Measurements from ENCODE around the gene CFAP206. TPM values are rescaled to one million over a fixed set of nuclear protein-coding genes. Genes with fewer than 3 reads are reported as not detected.

CFAP206 gene
- total and polyA plus RNA-seq, 5 donors from 2014 or later = not detected

GRCh38 chr6:87397656-87398055, 10.1 kb upstream of the CFAP206 start:
- H3K9me3 Mint-ChIP-seq = no peaks in the 10 kb centered on the region
- DNase-seq = no peak
- no peak overlapping the region for H3K4me3 ChIP-seq (ENCODE audit: low read depth, low read length)
- H3K4me3 Mint-ChIP-seq = no peak overlapping the region
- no peaks in the 10 kb centered on the region for H3K27me3 Mint-ChIP-seq
- no peak overlapping the region for H3K27ac ChIP-seq (ENCODE audit: insufficient read depth, low read length, poor library complexity, severe bottlenecking)
- H3K36me3 Mint-ChIP-seq = peaks cover 2% of the 10 kb centered on the region
- H3K4me1 ChIP-seq (ENCODE audit: control insufficient read depth, insufficient read depth, low read length, poor library complexity, severe bottlenecking) = no peaks in the 10 kb centered on the region
- H3K9me3 ChIP-seq (ENCODE audit: control insufficient read depth in 2 of 2, low read length in 2 of 2) = no peaks in the 10 kb centered on the region
- no peak for ATAC-seq (ENCODE audit: low read depth in 2 of 2)
- no peaks in the 10 kb centered on the region for H3K27me3 ChIP-seq (ENCODE audit: control insufficient read depth, insufficient read depth, low read length)
- H3K27ac Mint-ChIP-seq = no peak overlapping the region
- no peaks in the 10 kb centered on the region for H3K36me3 ChIP-seq (ENCODE audit: control insufficient read depth, insufficient read depth, low read length)
- peaks cover 0 to 2% (median 0%) of the 10 kb centered on the region in 4 donors for H3K4me1 Mint-ChIP-seq

GRCh38 chr6:87401832-87402231, 5.9 kb upstream of the CFAP206 start:
- H3K4me1 Mint-ChIP-seq = no peaks in the 10 kb centered on the region
- H3K9me3 Mint-ChIP-seq = no peaks in the 10 kb centered on the region
- no peak overlapping the region for H3K27ac Mint-ChIP-seq

DNA sequence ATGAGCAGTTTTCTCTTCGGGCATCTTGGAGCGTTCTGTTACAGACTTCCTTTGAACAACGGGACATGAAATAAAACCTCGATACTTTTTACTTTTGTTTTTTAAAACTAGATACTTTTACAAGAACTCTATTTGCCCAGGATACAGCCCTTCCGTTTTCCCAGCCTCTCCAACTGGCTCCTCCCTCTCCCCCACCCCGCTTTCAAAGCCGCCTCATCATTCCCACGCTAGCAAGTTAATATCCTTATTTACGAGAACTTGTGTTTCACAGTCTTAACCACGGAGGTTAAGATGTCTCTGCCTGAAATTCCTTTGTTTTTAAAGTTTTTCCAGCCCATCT, 241 bp upstream of the CFAP206 start:
- no peak for ATAC-seq (ENCODE audit: low read depth in 2 of 2)
- Mint-ChIP-seq H3K27me3 (peaks cover 30% of the 10 kb centered on the region), H3K9me3 (peaks cover 0 to 3% (median 0%) of the 10 kb centered on the region in 7 donors), H3K27ac (peak overlapping the region in 1 of 3 donors; percentile 79), H3K36me3 (no peaks in the 10 kb centered on the region), H3K4me3 (peak overlapping the region; percentile 87 to 95 (median 92)), H3K4me1 (peaks cover 0 to 13% (median 6%) of the 10 kb centered on the region in 4 donors)
- H3K27me3 ChIP-seq (ENCODE audit: control insufficient read depth, insufficient read depth, low read length) = peaks cover 9% of the 10 kb centered on the region
- H3K36me3 ChIP-seq (ENCODE audit: control insufficient read depth, insufficient read depth, low read length) = no peaks in the 10 kb centered on the region
- H3K4me3 ChIP-seq (ENCODE audit: low read depth, low read length) = peak overlapping the region; percentile 79
- H3K9me3 ChIP-seq (ENCODE audit: control insufficient read depth in 2 of 2, low read length in 2 of 2) = no peaks in the 10 kb centered on the region
- peak in 2 of 3 donors; percentile 3 to 13 for DNase-seq
- H3K4me1 ChIP-seq (ENCODE audit: control insufficient read depth, insufficient read depth, low read length, poor library complexity, severe bottlenecking) = peaks cover 11% of the 10 kb centered on the region
- H3K27ac ChIP-seq (ENCODE audit: insufficient read depth, low read length, poor library complexity, severe bottlenecking) = peak overlapping the region; percentile 51

More at GRCh38 chr6:87401832-87402231, 5.9 kb upstream of the CFAP206 start:
- H3K4me3 ChIP-seq (ENCODE audit: low read depth, low read length) = no peak overlapping the region
- H3K27me3 ChIP-seq (ENCODE audit: control insufficient read depth, insufficient read depth, low read length) = peaks cover 4% of the 10 kb centered on the region
- H3K4me3 Mint-ChIP-seq = no peak overlapping the region
- peaks cover 2% of the 10 kb centered on the region for H3K36me3 Mint-ChIP-seq
- H3K36me3 ChIP-seq (ENCODE audit: control insufficient read depth, insufficient read depth, low read length) = no peaks in the 10 kb centered on the region
- H3K4me1 ChIP-seq (ENCODE audit: control insufficient read depth, insufficient read depth, low read length, poor library complexity, severe bottlenecking) = no peaks in the 10 kb centered on the region
- H3K9me3 ChIP-seq (ENCODE audit: control insufficient read depth in 2 of 2, low read length in 2 of 2) = no peaks in the 10 kb centered on the region
- peaks cover 16% of the 10 kb centered on the region for H3K27me3 Mint-ChIP-seq
- no peak for ATAC-seq (ENCODE audit: low read depth in 2 of 2)
- no peak overlapping the region for H3K27ac ChIP-seq (ENCODE audit: insufficient read depth, low read length, poor library complexity, severe bottlenecking)
- no peak for DNase-seq

DNA sequence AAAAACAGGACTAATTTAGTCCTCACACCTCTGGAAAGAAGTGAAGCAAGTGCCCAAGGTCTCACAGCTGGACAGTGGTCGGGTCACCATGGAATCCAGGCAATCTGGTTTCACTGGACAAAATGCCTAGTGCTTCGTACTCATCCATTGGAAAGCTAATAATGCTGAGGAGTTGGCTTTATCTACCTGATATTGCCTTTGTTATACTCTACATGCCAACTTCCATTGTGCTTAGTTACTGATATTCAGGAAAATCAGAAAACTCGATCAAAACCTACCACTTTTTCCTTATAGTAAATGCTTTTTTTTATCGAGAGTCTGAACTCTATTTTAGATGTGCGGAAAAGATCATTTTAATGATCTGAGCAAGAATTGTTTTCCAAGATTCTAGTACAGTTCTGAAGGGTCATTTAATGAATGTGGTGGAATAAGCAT, 966 bp downstream of the CFAP206 start:
- Histone ChIP-seq H3K4me1 (ENCODE audit: control insufficient read depth, insufficient read depth, low read length, poor library complexity, severe bottlenecking) (peaks cover 11% of the 10 kb centered on the region), H3K27me3 (ENCODE audit: control insufficient read depth, insufficient read depth, low read length) (peaks cover 12% of the 10 kb centered on the region), H3K9me3 (ENCODE audit: control insufficient read depth in 2 of 2, low read length in 2 of 2) (no peaks in the 10 kb centered on the region), H3K27ac (ENCODE audit: insufficient read depth, low read length, poor library complexity, severe bottlenecking) (peak overlapping the region; percentile 51), H3K36me3 (ENCODE audit: control insufficient read depth, insufficient read depth, low read length) (no peaks in the 10 kb centered on the region), H3K4me3 (ENCODE audit: low read depth, low read length) (peak overlapping the region; percentile 84)
- peak overlapping the region; percentile 87 to 95 (median 92) for H3K4me3 Mint-ChIP-seq
- peak overlapping the region; percentile 36 to 89 (median 71) for H3K27ac Mint-ChIP-seq
- H3K27me3 Mint-ChIP-seq = peaks cover 30% of the 10 kb centered on the region
- H3K4me1 Mint-ChIP-seq = peaks cover 0 to 13% (median 6%) of the 10 kb centered on the region in 4 donors
- H3K36me3 Mint-ChIP-seq = no peaks in the 10 kb centered on the region
- H3K9me3 Mint-ChIP-seq = peaks cover 0 to 3% (median 0%) of the 10 kb centered on the region in 7 donors
- no peak for ATAC-seq (ENCODE audit: low read depth in 2 of 2)
- no peak for DNase-seq

- ATAC-seq (ENCODE audit: low read depth in 2 of 2) (no peak), DNase-seq (no peak)
- H3K27ac Mint-ChIP-seq = no peak overlapping the region
Observed at GRCh38 chr6:87419266-87419665, 11.5 kb downstream of the CFAP206 start.

GRCh38 chr6:87420360-87420759, 12.6 kb downstream of the CFAP206 start:
- no peaks in the 10 kb centered on the region for H3K36me3 Mint-ChIP-seq
- Histone ChIP-seq H3K36me3 (ENCODE audit: control insufficient read depth, insufficient read depth, low read length) (no peaks in the 10 kb centered on the region), H3K4me3 (ENCODE audit: low read depth, low read length) (no peak overlapping the region), H3K4me1 (ENCODE audit: control insufficient read depth, insufficient read depth, low read length, poor library complexity, severe bottlenecking) (no peaks in the 10 kb centered on the region), H3K9me3 (ENCODE audit: control insufficient read depth in 2 of 2, low read length in 2 of 2) (no peaks in the 10 kb centered on the region), H3K27me3 (ENCODE audit: control insufficient read depth, insufficient read depth, low read length) (peaks cover 6% of the 10 kb centered on the region), H3K27ac (ENCODE audit: insufficient read depth, low read length, poor library complexity, severe bottlenecking) (no peak overlapping the region)
- H3K27me3 Mint-ChIP-seq = peaks cover 9% of the 10 kb centered on the region
- no peak overlapping the region for H3K27ac Mint-ChIP-seq
- DNase-seq (no peak), ATAC-seq (ENCODE audit: low read depth in 2 of 2) (no peak)
- no peaks in the 10 kb centered on the region for H3K4me1 Mint-ChIP-seq
- no peaks in the 10 kb centered on the region for H3K9me3 Mint-ChIP-seq
- no peak overlapping the region for H3K4me3 Mint-ChIP-seq

More at GRCh38 chr6:87419266-87419665, 11.5 kb downstream of the CFAP206 start:
- Mint-ChIP-seq H3K4me1 (no peaks in the 10 kb centered on the region), H3K36me3 (no peaks in the 10 kb centered on the region), H3K4me3 (no peak overlapping the region), H3K9me3 (no peaks in the 10 kb centered on the region), H3K27me3 (peaks cover 10% of the 10 kb centered on the region)
- no peaks in the 10 kb centered on the region for H3K4me1 ChIP-seq (ENCODE audit: control insufficient read depth, insufficient read depth, low read length, poor library complexity, severe bottlenecking)
- no peaks in the 10 kb centered on the region for H3K36me3 ChIP-seq (ENCODE audit: control insufficient read depth, insufficient read depth, low read length)
- peaks cover 6% of the 10 kb centered on the region for H3K27me3 ChIP-seq (ENCODE audit: control insufficient read depth, insufficient read depth, low read length)
- no peak overlapping the region for H3K27ac ChIP-seq (ENCODE audit: insufficient read depth, low read length, poor library complexity, severe bottlenecking)
- no peaks in the 10 kb centered on the region for H3K9me3 ChIP-seq (ENCODE audit: control insufficient read depth in 2 of 2, low read length in 2 of 2)
- no peak overlapping the region for H3K4me3 ChIP-seq (ENCODE audit: low read depth, low read length)

DNA sequence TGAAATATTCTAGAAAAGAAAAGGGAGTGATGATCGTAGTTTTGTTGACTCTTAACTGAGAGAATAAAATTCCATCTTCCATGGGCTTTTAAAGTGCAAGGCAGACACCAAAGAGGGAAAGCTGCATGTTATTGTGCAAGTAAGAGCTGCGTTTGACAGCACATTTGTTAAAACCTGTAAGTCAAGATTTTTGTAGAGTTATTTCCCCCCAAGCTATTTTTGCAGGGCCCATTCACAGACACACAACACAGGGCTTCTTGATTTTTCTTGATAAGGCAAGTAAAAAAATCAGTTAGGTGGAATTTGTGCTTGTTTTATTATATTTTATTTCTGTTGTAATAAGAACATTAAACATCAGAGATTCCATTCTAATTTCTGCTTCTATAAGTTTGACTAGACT, 13.8 kb downstream of the CFAP206 start:
- peaks cover 4% of the 10 kb centered on the region for H3K27me3 Mint-ChIP-seq

DNA sequence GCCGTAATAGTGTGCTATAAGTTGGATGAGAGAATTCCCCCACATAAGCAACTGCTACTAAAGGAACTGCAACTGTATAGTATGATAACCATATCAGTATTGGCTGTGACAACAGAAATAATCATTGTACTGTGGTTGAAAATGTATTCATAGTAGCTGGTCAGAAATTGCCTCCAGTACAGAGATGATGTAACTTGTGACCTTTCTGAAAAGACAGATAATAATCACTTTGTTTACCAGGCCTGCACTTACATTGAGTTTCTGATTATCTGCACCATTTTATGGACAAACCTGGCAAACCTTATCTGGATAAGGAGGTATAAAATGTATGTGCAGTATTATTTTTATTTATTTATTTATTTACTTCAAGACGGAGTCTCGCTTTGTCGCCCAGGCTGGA, 19.0 kb downstream of the CFAP206 start:
- peaks cover 20% of the 10 kb centered on the region for H3K27me3 Mint-ChIP-seq
- no peaks in the 10 kb centered on the region for H3K36me3 Mint-ChIP-seq
- DNase-seq = no peak
- Histone ChIP-seq H3K36me3 (ENCODE audit: control insufficient read depth, insufficient read depth, low read length) (no peaks in the 10 kb centered on the region), H3K27me3 (ENCODE audit: control insufficient read depth, insufficient read depth, low read length) (peaks cover 8% of the 10 kb centered on the region), H3K4me3 (ENCODE audit: low read depth, low read length) (no peak overlapping the region), H3K4me1 (ENCODE audit: control insufficient read depth, insufficient read depth, low read length, poor library complexity, severe bottlenecking) (no peaks in the 10 kb centered on the region), H3K9me3 (ENCODE audit: control insufficient read depth in 2 of 2, low read length in 2 of 2) (no peaks in the 10 kb centered on the region), H3K27ac (ENCODE audit: insufficient read depth, low read length, poor library complexity, severe bottlenecking) (no peak overlapping the region)
- H3K27ac Mint-ChIP-seq = no peak overlapping the region
- no peaks in the 10 kb centered on the region for H3K4me1 Mint-ChIP-seq
- H3K9me3 Mint-ChIP-seq = no peaks in the 10 kb centered on the region
- no peak overlapping the region for H3K4me3 Mint-ChIP-seq
- no peak for ATAC-seq (ENCODE audit: low read depth in 2 of 2)

More for the DNA sequence above, 13.8 kb downstream of the CFAP206 start:
- no peak overlapping the region for H3K4me3 ChIP-seq (ENCODE audit: low read depth, low read length)
- H3K9me3 Mint-ChIP-seq = no peaks in the 10 kb centered on the region
- peaks cover 6% of the 10 kb centered on the region for H3K27me3 ChIP-seq (ENCODE audit: control insufficient read depth, insufficient read depth, low read length)
- DNase-seq (no peak), ATAC-seq (ENCODE audit: low read depth in 2 of 2) (no peak)
- no peaks in the 10 kb centered on the region for H3K4me1 Mint-ChIP-seq
- H3K9me3 ChIP-seq (ENCODE audit: control insufficient read depth in 2 of 2, low read length in 2 of 2) = no peaks in the 10 kb centered on the region
- H3K27ac ChIP-seq (ENCODE audit: insufficient read depth, low read length, poor library complexity, severe bottlenecking) = no peak overlapping the region
- H3K36me3 ChIP-seq (ENCODE audit: control insufficient read depth, insufficient read depth, low read length) = no peaks in the 10 kb centered on the region
- no peak overlapping the region for H3K4me3 Mint-ChIP-seq
- H3K36me3 Mint-ChIP-seq = no peaks in the 10 kb centered on the region
- H3K27ac Mint-ChIP-seq = no peak overlapping the region
- H3K4me1 ChIP-seq (ENCODE audit: control insufficient read depth, insufficient read depth, low read length, poor library complexity, severe bottlenecking) = no peaks in the 10 kb centered on the region
